MG63 (cell line): Measurements from ENCODE around the gene SRSF9. TPM values are rescaled to one million over a fixed set of nuclear protein-coding genes. Genes with fewer than 3 reads are reported as not detected.

ENCODE experiments used
- DNase-seq: peaks from one replicate; pipeline ENCODE4 v3.0.0-alpha.2; 2020
- H3K27me3 ChIP-seq: fragments of 250-450 bp; sonication (Bioruptor Pico); 2 replicates; pipeline ENCODE4 v1.5.1; 2020; ENCODE audit warnings: mild to moderate bottlenecking, moderate library complexity
- H3K36me3 ChIP-seq: fragments of 250-450 bp; sonication (Bioruptor Pico); 2 replicates; pipeline ENCODE4 v1.5.1; 2020; ENCODE audit warnings: mild to moderate bottlenecking, moderate library complexity
- H3K4me3 ChIP-seq: fragments of 250-450 bp; sonication (Bioruptor Pico); 2 replicates; pipeline ENCODE4 v1.5.1; 2020; ENCODE audit warnings: mild to moderate bottlenecking, moderate library complexity
- H3K9me3 ChIP-seq: fragments of 250-450 bp; sonication (Bioruptor Pico); 2 replicates; pipeline ENCODE4 v1.5.1; 2020; ENCODE audit warnings: mild to moderate bottlenecking, moderate library complexity
- total RNA-seq: library from RNA; depleted of rRNA; stranded (reverse); fragments of >200 nt; shearing (Covaris generic); gene quantifications from 2 replicates; pipeline ENCODE4 v1.2.3, GENCODE V29; 2014; ENCODE audit warnings: low replicate concordance

SRSF9 gene
- total RNA-seq, 1 experiment from 2014 or later = 366 TPM

- Histone ChIP-seq H3K27me3 (no peaks in the 10 kb centered on the region), H3K9me3 (no peaks in the 10 kb centered on the region), H3K36me3 (peaks cover 29% of the 10 kb centered on the region), H3K4me3 (peak overlapping the region; percentile 81)
- no peak for DNase-seq
Observed at GRCh38 chr12:120438495-120439198, 30.9 kb downstream of the SRSF9 start.

- no peaks in the 10 kb centered on the region for H3K9me3 ChIP-seq
- H3K4me3 ChIP-seq = peak within 1 kb of the TSS; percentile 81
- peak; percentile 97 for DNase-seq
- peaks cover 23% of the 10 kb centered on the region for H3K36me3 ChIP-seq
- H3K27me3 ChIP-seq = no peaks in the 10 kb centered on the region
Observed at GRCh38 chr12:120437735-120438494, 31.6 kb downstream of the SRSF9 start, which contains the start of gene COX6A1. TSS of gene COX6A1 (plus strand) at chr12:120438113. CDS start at chr12:120438127, 14 bp downstream.

- Histone ChIP-seq H3K9me3 (no peaks in the 10 kb centered on the region), H3K36me3 (no peaks in the 10 kb centered on the region), H3K4me3 (no peak overlapping the region), H3K27me3 (no peaks in the 10 kb centered on the region; the same call in none of the 2 replicates)
- no peak for DNase-seq
Observed at GRCh38 chr12:120432772-120433525, 36.6 kb downstream of the SRSF9 start.

- Histone ChIP-seq H3K9me3 (no peaks in the 10 kb centered on the region), H3K27me3 (no peaks in the 10 kb centered on the region; the same call in none of the 2 replicates), H3K4me3 (no peak overlapping the region), H3K36me3 (no peaks in the 10 kb centered on the region)
- DNase-seq = no peak
Observed at GRCh38 chr12:120429368-120429767, 40.2 kb downstream of the SRSF9 start.

- Histone ChIP-seq H3K4me3 (no peak overlapping the region), H3K27me3 (no peaks in the 10 kb centered on the region; the same call in none of the 2 replicates), H3K9me3 (no peaks in the 10 kb centered on the region), H3K36me3 (no peaks in the 10 kb centered on the region)
- no peak for DNase-seq
Observed at GRCh38 chr12:120428597-120429229, 40.8 kb downstream of the SRSF9 start.

GRCh38 chr12:120425797-120426196, 43.8 kb downstream of the SRSF9 start:
- H3K36me3 ChIP-seq = no peaks in the 10 kb centered on the region
- no peaks in the 10 kb centered on the region; the same call in 1 of the 2 replicates for H3K27me3 ChIP-seq
- no peak overlapping the region for H3K4me3 ChIP-seq
- DNase-seq = no peak
- H3K9me3 ChIP-seq = no peaks in the 10 kb centered on the region

- H3K27me3 ChIP-seq = no peaks in the 10 kb centered on the region
- no peak for DNase-seq
- no peaks in the 10 kb centered on the region for H3K36me3 ChIP-seq
- no peaks in the 10 kb centered on the region for H3K9me3 ChIP-seq
- H3K4me3 ChIP-seq = no peak overlapping the region
Observed at GRCh38 chr12:120422892-120423456, 46.6 kb downstream of the SRSF9 start.

- Histone ChIP-seq H3K4me3 (no peak overlapping the region), H3K36me3 (no peaks in the 10 kb centered on the region), H3K27me3 (no peaks in the 10 kb centered on the region), H3K9me3 (no peaks in the 10 kb centered on the region)
- no peak for DNase-seq
Observed at GRCh38 chr12:120421701-120422100, 47.8 kb downstream of the SRSF9 start.

GRCh38 chr12:120417917-120418580, 51.5 kb downstream of the SRSF9 start:
- no peaks in the 10 kb centered on the region for H3K36me3 ChIP-seq
- no peak overlapping the region for H3K4me3 ChIP-seq
- no peaks in the 10 kb centered on the region for H3K27me3 ChIP-seq
- no peak for DNase-seq
- no peaks in the 10 kb centered on the region for H3K9me3 ChIP-seq

- H3K9me3 ChIP-seq = no peaks in the 10 kb centered on the region
- DNase-seq = no peak
- H3K36me3 ChIP-seq = no peaks in the 10 kb centered on the region
- no peak overlapping the region for H3K4me3 ChIP-seq
- H3K27me3 ChIP-seq = no peaks in the 10 kb centered on the region
Observed at GRCh38 chr12:120416490-120417216, 52.9 kb downstream of the SRSF9 start.

- H3K36me3 ChIP-seq = no peaks in the 10 kb centered on the region
Observed at GRCh38 chr12:120413901-120414695, 55.5 kb downstream of the SRSF9 start.

GRCh38 chr12:120412421-120412820, 57.1 kb downstream of the SRSF9 start:
- H3K4me3 ChIP-seq = no peak overlapping the region
- H3K27me3 ChIP-seq = no peaks in the 10 kb centered on the region
- no peak for DNase-seq
- H3K36me3 ChIP-seq = no peaks in the 10 kb centered on the region
- no peaks in the 10 kb centered on the region for H3K9me3 ChIP-seq

More at GRCh38 chr12:120413901-120414695, 55.5 kb downstream of the SRSF9 start:
- no peaks in the 10 kb centered on the region for H3K27me3 ChIP-seq
- H3K9me3 ChIP-seq = no peaks in the 10 kb centered on the region
- no peak for DNase-seq
- no peak overlapping the region for H3K4me3 ChIP-seq
